GM19238 (cell line): ENCODE measurements around the gene MAPT.

Experiments
- DNase-seq: peaks from one replicate; pipeline ENCODE4 v3.0.0; 2011; ENCODE audit warnings: low spot score; ENCODE audit not compliant: insufficient read length

The MAPT gene

DNA sequence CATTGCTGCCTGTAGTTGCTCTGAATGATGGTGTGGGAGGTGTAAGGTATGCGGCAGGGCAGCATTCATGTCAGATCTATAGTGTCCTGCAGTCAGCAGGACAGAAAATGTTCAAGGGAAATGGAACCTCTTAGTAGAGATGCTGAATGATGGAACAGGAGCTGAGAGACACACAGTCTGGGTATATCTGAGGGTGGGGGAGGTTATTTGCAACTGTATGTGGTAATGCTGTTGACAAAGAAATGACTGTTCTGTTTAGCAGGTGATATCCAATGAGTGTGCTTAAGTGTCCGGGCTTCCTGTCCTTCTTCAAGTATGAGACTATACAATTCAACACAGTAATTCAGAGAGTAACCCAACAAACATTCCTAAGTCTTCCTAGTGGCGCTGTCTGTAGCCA, 151.3 kb downstream of the MAPT start:
- DNase-seq = no peak

DNA sequence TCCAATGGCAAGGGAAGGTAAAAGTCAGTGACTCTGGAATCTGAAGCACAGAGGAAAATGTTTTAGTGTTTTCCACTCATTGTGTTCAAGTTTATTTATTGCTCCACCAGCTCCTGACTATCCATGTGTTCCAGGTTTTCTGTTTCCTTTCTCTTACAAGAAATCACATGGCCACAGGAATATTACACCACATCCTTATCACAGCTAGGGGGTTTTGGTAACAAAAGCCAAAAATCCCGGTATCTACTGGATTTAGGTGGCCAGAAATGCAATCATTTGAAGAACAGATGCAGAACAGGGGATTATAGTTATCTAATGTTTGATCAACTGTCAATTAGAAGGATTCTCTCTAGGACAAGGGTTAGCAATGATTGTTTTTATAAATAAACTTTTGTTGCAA, 152.6 kb downstream of the MAPT start:
- DNase-seq = no peak

DNA sequence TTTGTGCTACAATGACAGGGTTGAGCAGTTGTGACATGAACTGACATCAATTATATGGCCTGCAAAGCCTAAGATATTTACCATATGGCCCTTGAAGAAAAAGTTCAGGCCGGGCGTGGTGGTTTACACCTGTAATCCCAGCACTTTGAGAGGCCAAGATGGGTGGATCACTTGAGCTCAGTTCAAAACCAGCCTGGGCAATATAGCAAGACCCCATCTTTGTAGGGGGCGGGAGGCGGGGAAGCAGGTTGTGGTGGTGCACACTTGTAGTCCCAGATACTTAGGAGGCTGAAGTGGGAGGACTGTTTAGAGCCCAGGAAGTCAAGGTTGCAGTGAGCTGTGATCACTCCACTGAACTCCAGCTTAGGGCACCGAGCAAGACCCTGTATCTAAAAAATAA, 153.0 kb downstream of the MAPT start:
- no peak for DNase-seq

DNA sequence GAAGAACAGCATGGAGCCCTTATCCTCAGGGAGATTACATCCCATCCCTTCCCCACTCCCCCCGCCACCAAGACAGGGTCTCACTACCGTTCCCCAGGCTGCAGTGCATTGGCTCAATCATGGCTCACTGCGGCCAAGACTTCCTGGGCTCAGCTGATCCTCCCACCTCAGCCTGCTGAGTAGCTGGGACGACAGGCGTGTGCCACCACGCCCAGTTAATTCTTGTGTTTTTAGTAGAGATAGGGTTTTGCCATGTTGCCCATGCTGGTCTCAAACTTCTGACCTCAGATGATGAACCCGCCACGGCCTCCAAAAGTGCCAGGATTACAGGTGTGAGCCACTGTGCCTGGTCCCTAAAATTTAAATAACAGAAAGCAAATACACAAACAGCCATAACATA, 153.5 kb downstream of the MAPT start:
- no peak for DNase-seq

DNA sequence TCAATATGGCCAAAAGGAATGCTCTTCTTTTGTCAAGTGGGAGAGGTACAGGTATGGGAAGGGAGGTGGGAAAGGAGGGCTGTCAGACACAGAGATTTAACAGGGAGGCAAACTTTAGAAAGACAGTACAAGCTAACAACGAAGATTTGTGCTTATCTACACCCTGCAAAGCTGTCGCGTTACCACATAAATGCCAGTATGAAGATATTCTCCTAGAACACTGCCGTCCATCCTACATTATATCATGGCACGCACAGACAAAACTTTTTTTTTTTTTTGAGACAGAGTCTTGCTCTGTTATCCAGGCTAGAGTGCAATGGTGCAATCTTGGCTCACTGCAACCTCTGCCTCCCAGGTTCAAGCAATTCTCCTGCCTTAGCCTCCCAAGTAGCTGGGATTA, 155.3 kb downstream of the MAPT start:
- DNase-seq = no peak

DNA sequence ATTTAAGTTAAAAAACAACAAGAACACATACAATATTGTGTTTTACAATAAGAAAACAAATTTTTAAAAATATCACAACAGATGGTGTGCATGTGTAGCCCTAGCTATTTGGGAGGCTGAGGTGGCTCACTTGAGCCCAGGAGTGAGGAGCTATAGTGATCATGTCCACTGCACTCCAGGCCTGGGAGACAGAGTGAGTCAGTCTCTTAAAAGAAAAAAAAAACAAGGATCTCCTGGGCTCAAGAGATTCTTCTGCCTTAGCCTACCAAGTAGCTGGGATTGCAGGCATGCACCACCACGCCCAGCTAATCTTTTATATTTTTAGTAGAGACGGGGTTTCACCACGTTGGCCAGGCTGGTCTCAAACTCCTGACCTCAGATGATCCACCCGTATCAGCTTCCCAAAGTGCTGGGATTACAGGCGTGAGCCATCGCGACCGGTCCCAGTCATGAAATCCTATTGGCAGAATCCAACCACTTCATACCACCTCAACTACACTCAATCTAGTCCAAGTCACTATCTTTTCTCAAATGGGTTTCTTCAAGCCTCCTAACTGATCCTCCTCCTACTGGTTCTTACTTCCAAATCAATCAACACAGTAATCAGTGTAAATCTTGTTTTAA, 159.7 kb downstream of the MAPT start:
- DNase-seq = no peak

DNA sequence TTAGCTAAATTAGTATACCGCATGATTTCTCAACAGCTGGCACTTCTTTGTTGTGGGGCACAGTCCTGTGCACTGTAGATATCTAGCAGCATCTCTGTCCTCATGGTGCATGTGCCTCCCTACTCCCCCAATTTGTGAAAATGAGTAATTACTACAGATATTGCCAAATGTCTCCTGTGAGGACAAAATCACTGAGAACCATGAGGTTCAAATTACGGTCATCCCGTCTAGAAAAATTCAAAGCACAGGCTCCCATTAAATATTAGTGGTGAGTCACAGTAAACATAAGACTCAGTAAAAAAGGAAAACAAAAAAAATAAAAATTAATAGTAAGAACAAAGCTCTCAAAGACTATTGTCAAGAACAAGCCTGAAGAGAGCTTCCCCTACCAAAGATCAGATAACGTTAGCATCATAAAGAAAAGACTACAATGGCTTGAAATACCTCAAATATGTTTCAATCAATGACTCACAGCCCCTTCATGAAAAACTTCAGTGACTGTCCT, 162.5 kb downstream of the MAPT start:
- DNase-seq = no peak

DNA sequence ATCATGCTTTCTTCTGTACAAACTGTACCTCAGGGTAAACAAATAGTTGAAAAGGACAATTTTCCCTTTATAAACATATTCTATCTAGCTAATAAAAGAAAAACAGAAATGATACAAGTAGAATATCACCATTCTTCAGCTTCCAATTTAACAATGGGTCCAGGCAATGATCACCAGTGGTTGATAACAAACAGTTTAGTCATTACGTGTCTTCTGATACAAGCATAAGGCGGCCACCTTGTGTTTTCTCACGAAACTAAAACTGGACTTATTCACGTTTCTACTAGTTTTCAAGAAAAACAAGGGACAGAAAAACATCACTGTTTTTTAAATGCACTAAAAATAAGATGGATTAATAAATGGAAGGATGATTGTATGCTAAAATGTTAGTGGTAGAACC, 163.0 kb downstream of the MAPT start:
- DNase-seq = no peak

DNA sequence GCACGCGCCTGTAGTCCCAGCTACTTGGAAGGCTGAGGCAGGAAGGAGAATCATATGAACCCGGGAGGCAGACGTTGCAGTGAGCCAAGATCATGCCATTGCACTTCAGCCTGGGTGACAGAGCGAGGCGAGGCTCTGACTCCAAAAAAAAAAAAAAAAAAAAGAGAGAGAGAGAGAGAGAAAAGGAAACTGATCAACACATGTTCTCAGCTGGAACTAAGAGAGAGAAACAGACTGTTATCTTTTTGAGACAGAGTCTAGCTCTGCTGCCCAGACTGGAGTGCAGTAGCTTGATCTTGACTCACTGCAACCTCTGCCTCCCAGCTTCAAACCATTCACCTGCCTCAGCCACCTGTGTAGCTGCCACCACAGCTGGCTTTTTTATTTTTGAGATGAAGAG, 165.1 kb downstream of the MAPT start:
- DNase-seq = no peak

DNA sequence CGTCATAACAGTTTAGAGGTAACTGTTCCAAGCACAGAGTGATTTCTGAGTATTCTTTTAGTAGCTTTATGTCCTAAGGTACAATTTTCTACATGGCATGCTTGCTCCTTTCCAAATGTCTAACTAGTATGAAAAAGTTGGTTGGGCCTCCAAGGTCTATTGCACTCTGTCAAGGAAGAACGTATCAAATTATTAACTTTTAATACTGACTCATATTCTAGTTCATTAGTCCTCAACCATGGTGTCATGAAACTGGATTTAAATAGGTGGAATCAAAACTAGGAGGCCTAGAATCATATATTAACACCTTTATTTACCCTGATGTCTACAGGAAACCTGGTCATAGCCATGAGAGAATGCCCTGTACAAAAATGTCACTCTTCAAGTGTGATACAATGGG, 166.1 kb downstream of the MAPT start:
- no peak for DNase-seq

DNA sequence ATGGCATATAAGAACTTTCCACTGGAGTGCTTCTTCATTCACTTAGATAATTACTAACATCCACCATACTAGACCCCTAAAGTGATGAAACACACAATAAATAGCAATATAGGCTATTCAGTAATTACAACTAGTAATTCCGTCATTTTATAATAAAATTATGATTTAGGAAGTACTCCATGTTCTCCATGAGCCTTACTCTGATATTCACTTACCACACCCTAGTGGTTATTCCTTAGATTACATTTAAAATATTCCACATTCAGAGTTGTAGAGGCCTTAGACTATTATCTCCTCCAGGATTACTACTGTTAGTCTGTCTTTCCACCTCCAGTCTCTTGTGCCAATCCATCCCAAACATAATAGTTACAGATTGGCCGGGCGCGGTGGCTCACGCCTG, 167.1 kb downstream of the MAPT start:
- DNase-seq = no peak

DNA sequence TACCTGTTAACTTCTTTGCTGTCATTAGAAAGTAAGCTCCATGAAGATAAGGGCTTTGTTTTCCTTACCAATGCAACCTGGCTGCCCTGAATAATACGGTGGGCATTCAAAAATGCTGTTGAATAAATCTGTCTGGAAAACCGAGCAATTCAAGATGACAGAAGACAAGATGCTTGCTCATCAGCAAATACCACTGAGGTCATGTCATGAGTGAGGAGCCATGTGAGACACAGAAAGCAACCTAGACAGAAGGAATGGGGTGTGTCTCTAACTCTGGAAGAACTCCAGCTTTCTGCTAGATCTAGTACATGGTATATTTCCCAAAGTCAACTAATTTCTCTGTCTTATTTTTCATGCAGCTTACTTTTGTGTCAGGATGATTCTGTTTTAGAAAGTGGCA, 168.9 kb downstream of the MAPT start:
- no peak for DNase-seq

DNA sequence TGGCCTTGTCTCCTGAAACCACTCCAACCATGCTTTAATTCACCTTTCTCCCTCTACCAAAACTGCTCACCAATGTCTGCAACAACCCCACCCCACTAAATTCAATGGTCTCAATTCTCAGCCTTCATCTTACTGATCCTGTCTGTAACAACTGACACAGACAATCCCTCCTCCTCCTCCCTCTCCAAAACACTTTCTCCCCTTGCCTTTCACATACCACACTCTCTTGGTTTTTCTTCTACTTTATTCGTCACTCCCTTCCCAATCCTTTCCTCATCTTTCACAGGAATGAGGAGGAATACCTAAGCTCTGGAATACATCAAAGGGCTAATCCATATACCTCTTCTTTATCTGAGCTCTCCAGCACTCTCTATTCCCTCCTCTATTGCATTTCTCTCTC, 170.1 kb downstream of the MAPT start:
- DNase-seq = no peak

DNA sequence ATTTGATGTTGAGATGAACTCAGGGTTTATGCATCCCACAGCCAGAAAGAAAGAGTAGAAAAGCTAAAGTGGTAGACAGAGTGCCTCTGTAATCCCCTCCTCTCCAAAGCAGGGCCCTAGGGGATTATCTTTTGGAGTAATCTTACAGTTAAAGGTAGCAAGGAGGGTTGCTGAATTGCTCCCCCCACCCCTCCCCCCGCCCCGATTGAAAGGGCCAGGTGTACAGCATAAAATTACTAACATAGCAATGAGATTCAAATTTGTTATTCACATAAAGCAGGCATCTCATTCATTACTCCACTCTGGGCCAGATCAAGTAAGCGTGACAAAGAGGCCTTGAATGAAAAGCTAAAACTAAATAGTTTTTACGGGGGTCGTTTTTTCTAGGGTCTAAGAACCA, 177.4 kb downstream of the MAPT start:
- DNase-seq = no peak

DNA sequence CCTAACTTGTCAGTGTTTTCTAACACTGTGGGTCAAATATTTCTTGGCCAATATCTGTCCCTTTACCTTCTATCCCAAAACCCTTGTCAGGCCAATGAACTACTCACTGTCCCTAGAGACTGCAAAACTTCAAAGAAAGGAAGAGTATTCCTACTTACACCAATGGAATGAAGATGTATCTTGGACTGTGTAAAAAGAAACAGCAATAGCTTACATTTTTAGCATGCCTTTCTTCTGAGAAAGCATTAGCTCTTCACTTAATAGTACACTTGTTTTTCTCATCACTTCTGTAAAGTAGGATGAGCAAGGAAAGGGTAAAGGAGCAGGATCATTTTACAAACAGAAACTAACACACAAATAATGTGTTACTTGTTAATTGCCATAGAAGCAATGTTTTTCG, 178.6 kb downstream of the MAPT start:
- DNase-seq = no peak

DNA sequence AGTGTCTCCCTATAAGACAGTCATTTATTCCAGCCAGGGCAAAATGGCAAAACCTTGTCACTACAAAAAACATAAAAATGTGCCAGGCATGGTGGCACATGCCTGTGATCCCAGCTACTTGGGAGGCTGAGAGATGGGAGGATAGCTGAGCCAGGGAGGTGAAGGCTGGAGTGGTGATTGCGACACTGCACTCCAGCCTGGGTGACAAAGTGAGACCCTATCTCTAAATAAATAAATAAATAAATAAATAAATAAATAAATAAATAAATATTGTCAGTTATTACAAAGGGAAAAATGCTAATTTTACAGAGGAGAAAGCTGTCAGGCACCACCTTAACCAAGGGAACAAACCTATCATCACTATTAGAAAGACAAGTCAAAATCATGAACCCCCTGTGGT, 180.2 kb downstream of the MAPT start:
- DNase-seq = no peak
